NCI-H1105 treated with DMSO at 0.1 percent for 48 hours (cell line): Measurements from ENCODE around the gene FHL2.

Source experiments
- DNase-seq: peaks from one replicate; lab custom pipeline; 2025; lab: John Stamatoyannopoulos, UW

Gene FHL2

GRCh38 chr2:105397025-105397722 is 1.7 kb downstream of the FHL2 start:
- no peak for DNase-seq

DNA sequence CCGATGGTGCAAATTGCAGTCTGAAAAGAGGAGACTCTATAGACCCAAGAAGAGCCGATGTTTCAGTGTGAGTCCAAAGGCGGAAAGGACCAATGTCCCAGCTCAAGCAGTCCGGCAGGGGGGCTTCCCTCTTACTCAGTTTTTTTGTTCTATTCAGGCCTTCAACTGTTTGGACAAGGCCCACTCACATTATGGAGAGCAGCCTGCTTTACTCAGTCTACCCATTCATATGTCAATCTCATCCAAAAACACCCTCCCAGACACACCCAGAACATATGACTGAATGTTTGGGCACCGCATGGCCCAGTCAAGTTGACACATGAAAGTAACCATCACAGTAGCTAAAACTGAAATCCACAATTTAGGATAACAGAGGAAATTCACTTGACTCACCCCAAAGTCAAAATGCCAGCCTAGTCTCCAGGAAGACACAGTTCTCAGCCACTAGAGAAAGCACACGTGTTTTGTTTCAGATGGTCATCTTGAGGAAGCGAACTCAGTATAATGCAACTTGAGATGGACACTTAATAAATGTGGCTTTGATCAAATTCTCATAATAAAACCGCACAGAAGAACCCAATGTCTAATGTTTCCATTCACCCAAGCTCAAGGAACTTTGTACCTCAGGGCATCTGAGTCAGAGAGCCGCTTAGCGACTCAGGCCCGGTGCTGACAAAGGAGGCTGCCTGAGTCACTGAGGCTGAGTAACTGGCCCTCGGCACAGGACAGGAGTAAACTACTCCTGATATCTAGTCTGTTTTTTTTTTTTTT is 2.4 kb downstream of the FHL2 start:
- DNase-seq = no peak

DNA sequence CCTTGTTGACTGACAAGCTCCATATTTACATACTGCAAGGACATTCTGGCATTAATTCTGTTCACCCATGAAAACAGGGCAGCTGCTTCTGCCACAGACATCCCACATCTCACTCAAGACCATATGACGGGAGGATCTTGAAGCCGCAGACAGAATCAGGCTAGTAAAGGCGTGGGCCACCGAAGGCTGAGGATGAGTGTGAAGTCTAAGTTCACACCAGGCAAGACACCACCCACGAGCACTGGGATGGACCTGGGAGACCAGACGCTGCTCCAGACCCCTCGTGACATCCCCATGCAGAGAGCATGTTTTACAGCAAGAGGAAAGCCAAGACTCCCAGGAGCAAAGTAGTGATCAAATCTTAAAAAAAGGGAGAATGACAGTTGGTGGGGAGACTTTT is 3.2 kb downstream of the FHL2 start:
- DNase-seq = no peak

GRCh38 chr2:105394951-105395611 is 3.8 kb downstream of the FHL2 start:
- DNase-seq = no peak

DNA sequence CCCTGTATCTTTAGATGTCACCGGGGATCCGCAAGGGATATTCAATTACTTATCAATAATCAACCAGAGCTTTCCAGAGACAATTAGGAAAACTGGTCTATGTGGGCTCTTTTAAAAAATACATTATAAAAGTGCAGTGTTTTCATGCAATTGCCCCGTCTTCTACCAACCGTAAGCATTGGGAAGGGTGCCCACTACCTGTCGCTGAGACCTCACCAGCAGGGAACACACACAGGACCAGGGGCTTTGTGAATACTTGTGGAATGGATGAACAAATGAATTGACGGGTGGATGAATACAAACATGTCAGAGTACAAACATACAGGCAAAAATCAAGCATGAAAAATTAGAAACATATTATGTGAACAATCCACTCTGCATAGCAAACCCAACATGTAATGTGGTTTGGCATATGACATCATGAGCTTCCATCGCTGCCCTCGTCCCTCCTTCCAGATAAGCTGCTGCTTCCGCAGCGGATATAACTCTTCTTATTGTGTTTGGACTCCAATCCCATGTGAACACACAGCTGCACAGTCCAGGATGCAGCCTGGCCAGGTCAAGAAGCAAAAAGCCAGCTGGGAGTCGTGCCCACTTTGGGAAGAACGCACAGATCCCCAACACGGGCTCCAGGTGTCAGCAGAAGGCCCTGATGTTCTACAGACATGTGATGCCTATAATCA is 5.3 kb downstream of the FHL2 start:
- DNase-seq = no peak

DNA sequence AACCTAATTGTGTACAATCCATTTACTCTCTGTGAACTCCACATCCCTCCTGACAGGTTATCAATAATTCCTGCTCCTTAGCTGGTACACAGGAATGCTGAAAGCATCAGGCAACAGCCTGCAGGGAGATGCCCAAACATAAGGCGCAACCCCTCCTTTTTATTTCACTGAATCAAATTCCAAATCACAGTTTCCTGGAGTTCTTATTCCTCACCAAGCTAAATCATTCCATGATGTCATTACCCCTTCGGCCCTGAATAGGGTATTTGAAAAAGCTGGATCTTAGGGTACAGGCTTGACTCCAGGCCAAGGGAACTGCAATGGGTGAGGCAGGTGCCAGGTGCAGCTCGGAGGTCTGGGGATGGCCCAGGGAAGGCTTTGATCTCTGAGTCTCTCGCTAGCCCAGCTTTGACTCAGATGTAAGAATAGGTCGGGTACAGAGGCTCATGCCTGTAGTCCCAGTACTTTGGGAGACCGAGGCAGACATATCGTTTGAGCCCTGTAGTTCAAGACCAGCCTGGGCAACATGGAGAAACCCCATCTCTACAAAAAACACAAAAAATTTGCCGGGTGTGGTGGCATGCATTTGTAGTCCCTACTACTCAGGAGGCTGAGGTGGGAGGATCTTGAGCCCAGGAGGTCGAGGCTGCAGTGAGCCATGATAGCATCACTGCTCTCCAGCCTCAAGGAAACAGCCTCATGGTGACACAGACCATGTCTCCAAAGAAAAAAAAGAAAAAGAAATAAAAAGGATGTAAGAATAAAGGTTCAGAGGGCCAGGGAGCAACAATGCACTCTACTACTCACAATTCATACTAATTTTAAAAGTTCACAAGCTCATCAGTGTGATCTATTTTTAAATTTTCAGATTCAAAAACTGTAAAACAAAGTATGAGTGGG is 6.8 kb downstream of the FHL2 start:
- no peak for DNase-seq

GRCh38 chr2:105391058-105391627 is 7.7 kb downstream of the FHL2 start:
- no peak for DNase-seq

- no peak for DNase-seq
Measured at GRCh38 chr2:105390454-105390853, 8.4 kb downstream of the FHL2 start.

GRCh38 chr2:105388971-105389381 is 9.9 kb downstream of the FHL2 start:
- DNase-seq = no peak

DNA sequence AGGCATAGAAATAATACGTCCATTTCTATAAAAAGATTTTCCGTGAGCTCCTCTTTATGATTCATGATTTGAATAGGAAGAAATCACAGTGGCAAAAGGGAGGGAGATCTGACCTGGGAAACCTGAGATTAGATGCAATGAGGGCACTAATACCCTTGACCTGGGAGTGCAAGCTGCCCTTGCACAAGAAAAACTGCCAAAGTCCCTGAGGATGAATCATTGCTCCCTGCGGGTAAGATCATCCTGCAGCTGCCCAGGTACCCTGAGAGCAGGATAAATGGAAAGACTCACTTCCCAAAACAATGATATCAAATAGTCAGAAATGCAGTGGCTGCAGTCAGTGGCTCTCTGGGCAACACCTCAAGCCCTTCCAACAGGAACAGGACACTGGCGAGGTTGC is 11.6 kb downstream of the FHL2 start:
- no peak for DNase-seq

DNA sequence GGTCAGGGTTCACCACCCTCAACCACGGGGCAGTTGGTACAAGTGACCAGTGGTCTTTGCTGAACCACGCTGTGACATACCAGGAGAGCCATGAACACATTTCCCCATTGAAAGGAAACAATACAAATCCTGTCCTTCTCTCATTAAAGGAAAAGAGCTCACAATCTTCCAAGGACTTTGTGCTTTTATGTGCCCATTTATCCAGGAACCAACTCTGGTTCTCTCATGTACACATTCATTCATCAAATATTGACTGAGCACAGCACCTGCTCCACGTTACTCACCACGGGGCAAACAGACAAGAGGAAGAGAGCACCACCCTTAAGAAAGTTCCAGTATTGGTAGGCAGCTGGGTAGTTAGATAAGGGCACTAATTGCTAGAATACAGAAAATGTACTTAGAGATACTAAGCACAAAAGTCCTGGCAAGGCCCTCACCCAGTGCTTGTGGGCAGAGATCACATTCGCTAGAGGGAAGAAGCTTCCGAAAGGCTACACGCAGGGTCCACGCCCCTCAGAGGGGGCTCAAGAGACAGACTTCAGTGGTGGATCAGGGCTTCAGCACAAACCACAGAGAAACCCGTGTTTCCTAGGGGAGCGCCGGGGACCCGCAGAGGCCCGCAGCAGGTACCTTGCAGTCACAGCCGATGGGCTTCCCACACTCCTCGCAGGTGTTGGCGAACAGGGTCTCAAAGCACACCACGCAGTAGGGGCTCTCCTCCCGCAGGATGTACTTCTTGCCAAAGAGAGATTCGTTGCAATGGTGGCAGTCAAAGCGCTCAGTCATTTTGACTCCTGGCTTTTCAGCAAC is 12.9 kb downstream of the FHL2 start:
- no peak for DNase-seq

DNA sequence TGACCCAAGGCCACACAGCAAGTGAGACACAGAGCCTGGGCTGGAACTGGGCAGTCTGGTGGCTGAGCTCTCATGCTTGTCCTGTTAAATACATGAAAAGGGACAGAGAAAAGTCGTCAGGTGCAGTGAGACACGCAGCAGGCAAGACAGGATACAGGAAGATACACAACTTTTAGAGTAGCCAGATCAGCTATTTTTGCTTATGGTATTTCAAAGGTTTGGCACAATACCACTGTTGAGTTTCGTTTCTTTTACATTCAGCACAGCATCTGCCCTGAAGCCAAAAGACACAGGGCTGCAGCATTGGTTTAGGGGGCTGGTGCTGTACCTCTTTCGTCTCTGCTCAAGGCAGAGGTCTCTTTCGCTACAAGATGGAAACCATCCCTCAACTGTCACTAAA is 14.0 kb downstream of the FHL2 start:
- DNase-seq = no peak

DNA sequence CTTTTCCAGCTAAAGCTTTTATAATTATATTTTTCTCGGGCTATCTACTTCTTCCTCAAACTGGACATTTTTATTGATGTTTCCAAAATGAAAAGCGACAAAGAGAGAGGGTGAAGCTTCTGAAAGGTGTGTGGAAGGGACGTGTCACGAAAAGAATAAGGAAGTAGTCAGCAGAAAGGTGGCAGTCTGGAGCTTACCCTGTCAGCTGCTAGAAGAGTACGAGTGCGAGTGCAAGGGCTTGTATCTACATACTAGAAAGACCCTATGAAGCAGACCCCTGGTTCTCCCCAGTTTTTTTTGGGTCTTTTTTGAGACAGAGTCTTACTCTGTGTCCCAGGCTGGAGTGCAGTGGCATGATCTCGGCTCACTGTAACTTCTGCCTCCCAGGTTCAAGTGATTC is 14.6 kb downstream of the FHL2 start:
- no peak for DNase-seq

DNA sequence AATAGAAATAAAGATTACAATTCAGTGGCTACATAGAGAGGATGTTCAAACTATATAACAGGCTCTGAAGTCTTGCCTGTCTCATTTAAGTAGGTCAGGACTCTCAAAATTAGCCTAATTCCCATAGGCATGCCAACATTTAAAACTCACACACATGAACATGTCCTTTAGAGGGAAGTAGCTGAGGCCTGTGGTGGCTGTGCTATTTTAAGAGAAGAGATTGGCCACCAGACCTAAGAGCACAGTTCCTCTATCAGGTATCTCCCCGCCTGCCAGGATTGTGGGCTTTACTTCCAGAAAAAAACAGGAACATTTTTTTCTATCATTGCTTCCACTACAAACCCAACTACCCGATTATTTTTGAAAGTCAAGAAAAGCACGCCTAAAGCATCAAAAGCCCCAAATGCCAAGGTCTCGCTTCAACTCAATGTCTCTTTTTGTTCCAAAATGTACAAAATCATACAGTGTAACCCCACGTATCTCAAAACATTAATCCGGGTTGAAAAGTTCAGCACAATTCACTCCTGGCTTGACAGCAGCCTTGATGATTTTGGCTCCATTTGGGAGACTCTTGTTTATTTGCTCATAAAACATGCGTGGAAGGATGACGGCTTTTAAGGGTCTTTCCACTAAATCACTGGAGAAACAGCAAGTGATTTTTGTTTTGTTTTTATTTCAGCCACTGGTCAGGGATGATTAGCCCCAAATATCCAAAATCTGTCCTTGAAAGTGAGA is 15.3 kb downstream of the FHL2 start:
- no peak for DNase-seq

- no peak for DNase-seq
Measured at GRCh38 chr2:105382177-105382576, 16.7 kb downstream of the FHL2 start.

DNA sequence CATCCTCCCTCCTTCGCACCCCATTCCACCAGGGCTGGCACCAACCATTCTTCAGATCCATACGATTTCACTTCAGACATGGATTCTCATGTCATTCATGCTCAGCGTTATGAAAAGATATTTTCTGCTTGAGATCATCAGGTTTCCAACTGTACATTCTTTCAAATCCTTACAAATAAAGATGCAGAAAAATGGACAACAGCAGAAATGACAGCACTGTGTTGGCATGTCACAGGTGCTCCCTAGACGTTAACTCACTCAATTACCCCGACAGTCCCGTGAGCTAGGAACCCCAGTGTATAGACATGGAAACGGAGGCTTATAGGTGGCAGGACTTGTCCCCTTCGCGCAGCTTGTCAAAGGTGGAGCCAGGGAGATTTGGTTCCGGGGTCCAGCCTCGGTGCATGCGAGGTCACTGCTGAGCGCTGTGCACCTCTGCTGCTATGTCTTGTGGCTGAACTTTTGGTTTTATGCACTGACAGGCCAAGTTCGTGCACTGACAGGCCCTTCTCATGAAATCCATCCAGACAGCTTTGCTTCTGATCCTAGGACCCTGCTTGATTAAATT is 17.7 kb downstream of the FHL2 start:
- DNase-seq = no peak

DNA sequence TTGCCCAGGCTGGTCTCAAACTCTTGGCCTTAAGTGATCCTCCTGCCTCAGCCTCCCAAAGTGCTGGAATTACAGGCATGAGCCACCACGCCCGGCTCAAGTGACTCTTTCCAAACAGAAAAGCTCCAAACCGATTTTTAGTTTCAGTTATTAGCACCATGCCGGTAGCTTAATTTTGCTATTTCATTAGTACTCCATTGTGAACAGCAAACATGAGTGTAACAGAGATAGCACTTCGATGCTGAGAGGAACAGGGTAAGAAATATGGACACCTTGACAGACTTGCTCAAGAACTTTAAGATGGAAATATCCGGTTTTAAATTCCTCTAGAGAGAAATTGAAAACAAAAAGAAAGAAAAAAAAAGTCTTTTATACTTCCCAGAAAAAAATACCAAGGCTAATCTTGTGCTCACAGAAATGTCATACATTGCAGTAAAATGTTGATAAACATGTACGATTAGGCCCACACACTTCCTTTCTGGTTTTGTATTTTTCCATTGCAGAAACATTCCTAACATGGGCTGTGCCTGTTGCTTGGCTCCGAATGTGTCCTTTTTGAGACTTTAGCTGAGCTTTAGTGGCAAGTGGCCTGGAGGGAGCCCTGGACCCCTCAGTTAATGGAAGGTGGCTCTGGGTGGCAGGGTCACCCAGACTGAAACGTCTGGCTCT is 18.3 kb downstream of the FHL2 start:
- DNase-seq = no peak

DNA sequence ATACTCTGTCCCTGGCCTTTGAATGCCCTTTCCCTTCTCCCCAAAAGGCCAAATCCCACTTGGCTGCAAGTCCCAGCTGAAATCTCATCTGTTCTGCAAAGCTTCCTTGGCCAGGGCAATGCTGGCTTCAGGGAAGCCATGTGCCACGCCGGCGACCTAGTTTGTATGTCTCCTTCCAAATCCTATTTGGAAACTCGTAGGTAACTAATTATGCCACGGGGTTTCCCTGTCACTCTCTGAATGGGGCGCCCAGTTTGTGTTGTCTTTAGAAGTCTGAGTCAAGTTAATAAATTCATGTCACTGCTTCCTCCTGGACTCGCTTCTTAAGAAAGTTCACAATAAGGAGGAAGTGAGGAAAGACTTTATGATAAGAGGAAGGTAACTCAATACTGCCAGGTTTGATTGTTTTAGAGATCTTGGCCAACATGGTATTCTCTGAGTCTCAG is 19.1 kb downstream of the FHL2 start:
- DNase-seq = no peak

- no peak for DNase-seq
Measured at GRCh38 chr2:105378921-105379383, 19.9 kb downstream of the FHL2 start.
